Stomach (tissue), 4 donors: ENCODE data around the gene KRABD2.

Experiments
- CTCF ChIP-seq, 7 experiments: fragments of 450-650 bp in 4 of 7; fragments of 200-600 bp in 3 of 7; sonication (generic) in 3 of 7; IDR thresholded peaks; one replicate each; pipeline ENCODE4 v1.5.1; 2016 to 2019; ENCODE audit warnings: antibody characterized with exemption in 7 of 7, control low read depth in 2 of 7, mild to moderate bottlenecking in 1 of 7
- POLR2A ChIP-seq, 4 donors: fragments of 450-650 bp; IDR thresholded peaks; one replicate each; pipeline ENCODE4 v1.6.1; 2016; ENCODE audit warnings: antibody characterized with exemption in 4 of 4, control low read depth in 2 of 4, mild to moderate bottlenecking in 1 of 4, moderate library complexity in 1 of 4

DNA sequence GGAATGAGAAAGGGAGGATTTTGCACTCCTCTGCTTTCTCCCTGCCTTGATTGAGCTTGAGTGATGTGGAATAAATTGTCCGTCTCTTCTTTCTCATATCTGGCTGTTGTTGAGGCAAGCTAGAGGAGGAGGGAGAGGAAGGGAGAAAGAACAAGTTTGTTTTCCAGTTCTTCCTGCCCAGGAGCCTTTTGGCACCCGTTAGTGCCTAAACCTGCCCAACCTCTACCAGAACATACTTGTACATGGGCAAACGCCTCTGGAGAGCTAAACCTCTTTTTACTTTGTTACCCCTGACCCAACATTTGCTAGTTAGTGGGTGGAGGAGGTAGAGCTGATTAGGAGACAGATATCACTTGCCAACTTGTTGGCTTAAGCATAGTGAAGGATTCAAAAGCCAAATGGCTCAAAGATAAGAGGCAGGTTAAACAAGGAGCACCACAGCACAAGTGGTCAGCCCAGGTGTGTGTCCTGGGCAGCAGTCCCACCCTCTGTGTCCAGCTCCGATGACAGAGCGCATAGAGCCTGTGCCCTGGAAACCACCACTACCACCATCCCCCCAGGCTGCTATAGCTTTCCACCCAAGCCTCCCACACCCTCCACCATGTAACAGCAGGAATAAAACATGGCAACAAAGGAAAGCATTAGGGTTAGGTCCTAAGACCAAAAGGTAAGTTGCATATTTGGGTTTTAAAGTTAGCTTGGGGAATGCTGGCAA lies 30.4 kb downstream of the KRABD2 start:
- TF ChIP-seq POLR2A (IDR thresholded peaks at IDR 0.05) (no peak), CTCF (IDR thresholded peaks at IDR 0.05) (no peak)
